PC-9 (cell line): ENCODE data around the gene EVC.

Experiments used
- CTCF ChIP-seq: fragments of 200-600 bp; sonication (generic); conservative IDR thresholded peaks from 2 replicates; pipeline ENCODE4 v1.6.1; 2017; ENCODE audit warnings: mixed run types, antibody characterized with exemption, mild to moderate bottlenecking, moderate library complexity
- EZH2 ChIP-seq: fragments of 200-600 bp; sonication (generic); IDR thresholded peaks from 2 replicates; pipeline ENCODE4 v1.8.0; 2017; ENCODE audit warnings: antibody characterized with exemption, low read depth

- TF ChIP-seq EZH2 (no peak), CTCF (no peak)
Observed at GRCh38 chr4:5724377-5724776, 13.4 kb downstream of the EVC start.
